ENCODE results near the gene SPACA6. TPM values are rescaled to one million over a fixed set of nuclear protein-coding genes. Genes with fewer than 3 reads are reported as not detected.
A peak's percentile ranks its signal among the peaks of the same experiment; 100 is the strongest.

Gene SPACA6
- total and polyA plus RNA-seq, 9 donors = 6.4 to 93.2 (median 45.2) TPM

DNA sequence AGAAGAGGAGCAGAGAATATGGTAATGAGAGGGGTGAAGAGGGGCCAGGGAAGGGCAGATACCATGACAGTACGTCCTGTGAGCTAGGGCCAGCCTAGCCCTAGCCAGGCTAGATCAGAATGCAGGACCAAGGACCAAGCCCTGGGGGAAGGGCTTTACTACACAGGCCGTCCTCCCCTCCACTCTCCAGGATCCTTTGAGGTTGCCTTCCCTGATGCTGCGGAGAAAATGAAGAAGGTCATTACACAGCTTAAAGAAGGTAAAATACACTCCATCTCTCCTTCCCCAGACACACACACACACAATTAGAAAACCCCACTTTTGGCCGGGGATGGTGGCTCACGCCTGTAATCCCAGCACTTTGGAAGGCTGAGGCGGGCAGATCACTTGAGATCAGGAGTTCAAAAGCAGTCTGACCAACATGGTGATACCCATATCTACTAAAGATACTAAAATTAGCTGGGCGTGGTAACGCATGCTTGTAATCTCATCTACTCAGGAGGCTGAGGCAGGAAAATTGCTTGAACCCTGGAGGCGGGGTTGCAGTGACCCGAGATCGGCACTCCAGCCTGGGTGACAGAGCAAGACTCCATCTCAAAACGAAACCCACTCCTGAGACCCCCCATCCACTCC, 8.5 kb downstream of the SPACA6 start:
- WGBS, 3 donors = 75 to 83% (median 81%) methylated on average over 12 of the region's 12 CpGs
- H3K27ac ChIP-seq = peak overlapping the region; percentile 33 to 94
- no peaks in the 10 kb centered on the region for H3K27me3 ChIP-seq
- H3K9me3 ChIP-seq = no peaks in the 10 kb centered on the region
- no peak overlapping the region for H3K4me3 ChIP-seq
- H3K36me3 ChIP-seq = no peaks in the 10 kb centered on the region
- intact Hi-C loops (cut with DNase I) = loop anchor here in 1 of 4 donors (10.0 kb wide), 1 partner anchor 337 kb away; the partner anchor contains the start of genes CLDND2 and ETFB
- DNase-seq = no peak
- TF ChIP-seq EP300 (IDR thresholded peaks at IDR 0.05) (no peak), POLR2A (IDR thresholded peaks at IDR 0.05) (no peak)
- TF ChIP-seq, protein P1, sequence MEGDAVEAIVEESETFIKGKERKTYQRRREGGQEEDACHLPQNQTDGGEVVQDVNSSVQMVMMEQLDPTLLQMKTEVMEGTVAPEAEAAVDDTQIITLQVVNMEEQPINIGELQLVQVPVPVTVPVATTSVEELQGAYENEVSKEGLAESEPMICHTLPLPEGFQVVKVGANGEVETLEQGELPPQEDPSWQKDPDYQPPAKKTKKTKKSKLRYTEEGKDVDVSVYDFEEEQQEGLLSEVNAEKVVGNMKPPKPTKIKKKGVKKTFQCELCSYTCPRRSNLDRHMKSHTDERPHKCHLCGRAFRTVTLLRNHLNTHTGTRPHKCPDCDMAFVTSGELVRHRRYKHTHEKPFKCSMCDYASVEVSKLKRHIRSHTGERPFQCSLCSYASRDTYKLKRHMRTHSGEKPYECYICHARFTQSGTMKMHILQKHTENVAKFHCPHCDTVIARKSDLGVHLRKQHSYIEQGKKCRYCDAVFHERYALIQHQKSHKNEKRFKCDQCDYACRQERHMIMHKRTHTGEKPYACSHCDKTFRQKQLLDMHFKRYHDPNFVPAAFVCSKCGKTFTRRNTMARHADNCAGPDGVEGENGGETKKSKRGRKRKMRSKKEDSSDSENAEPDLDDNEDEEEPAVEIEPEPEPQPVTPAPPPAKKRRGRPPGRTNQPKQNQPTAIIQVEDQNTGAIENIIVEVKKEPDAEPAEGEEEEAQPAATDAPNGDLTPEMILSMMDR (IDR thresholded peaks at IDR 0.05) = no peak
- H3K4me1 ChIP-seq (ENCODE audit: insufficient read depth) = peaks cover 8% of the 10 kb centered on the region

DNA sequence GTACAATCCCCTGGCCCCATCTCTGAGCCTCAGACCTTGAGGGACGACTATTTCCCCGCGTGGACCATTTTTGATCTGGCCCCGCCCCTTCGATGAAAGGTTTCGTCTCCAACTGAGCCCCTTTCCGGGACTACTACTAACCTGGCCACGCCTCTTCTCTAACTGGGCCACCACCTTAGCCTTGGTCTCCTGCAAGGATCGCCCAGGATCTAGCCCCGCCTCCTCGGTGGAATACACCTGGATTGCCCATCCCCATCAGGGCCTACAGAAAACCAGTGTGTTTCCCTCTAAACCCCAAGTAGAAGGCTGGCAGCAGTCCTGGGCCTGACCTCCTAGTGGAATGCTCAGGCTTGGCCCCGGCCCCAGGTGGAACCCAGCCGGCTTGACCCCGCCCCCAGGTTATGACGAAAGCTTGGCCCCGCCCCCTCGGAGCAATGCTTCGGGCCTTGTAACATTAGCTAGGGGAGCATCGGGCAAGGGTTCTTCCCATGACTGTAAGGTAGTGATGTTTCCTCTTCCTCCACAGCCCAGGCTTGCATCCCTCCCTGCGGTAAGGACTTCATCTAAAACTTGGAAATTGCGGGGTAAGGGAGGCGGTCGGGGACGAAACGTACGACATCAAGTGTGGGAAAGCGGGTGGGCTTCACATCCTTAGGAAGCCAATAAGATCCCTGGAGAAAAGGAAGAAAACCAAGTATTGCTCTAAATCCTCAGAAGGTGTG, 9.1 kb downstream of the SPACA6 start:
- intact Hi-C loops (cut with DNase I) = loop anchor here in 1 of 4 donors (10.0 kb wide), 1 partner anchor 337 kb away; the partner anchor contains the start of genes CLDND2 and ETFB
- H3K4me1 ChIP-seq (ENCODE audit: insufficient read depth) = peaks cover 8% of the 10 kb centered on the region
- H3K27me3 ChIP-seq = no peaks in the 10 kb centered on the region
- no peaks in the 10 kb centered on the region for H3K9me3 ChIP-seq
- no peaks in the 10 kb centered on the region for H3K36me3 ChIP-seq
- H3K4me3 ChIP-seq = no peak overlapping the region
- TF ChIP-seq, protein P1 (IDR thresholded peaks at IDR 0.05) = no peak
- TF ChIP-seq POLR2A (IDR thresholded peaks at IDR 0.05) (no peak), EP300 (IDR thresholded peaks at IDR 0.05) (no peak)
- 35 to 48% (median 47%) methylated on average over 27 of the region's 27 CpGs for WGBS, 3 donors
- DNase-seq = peak; percentile 89 to 96 (median 92)
- H3K27ac ChIP-seq = peak overlapping the region; percentile 94 to 96

DNA sequence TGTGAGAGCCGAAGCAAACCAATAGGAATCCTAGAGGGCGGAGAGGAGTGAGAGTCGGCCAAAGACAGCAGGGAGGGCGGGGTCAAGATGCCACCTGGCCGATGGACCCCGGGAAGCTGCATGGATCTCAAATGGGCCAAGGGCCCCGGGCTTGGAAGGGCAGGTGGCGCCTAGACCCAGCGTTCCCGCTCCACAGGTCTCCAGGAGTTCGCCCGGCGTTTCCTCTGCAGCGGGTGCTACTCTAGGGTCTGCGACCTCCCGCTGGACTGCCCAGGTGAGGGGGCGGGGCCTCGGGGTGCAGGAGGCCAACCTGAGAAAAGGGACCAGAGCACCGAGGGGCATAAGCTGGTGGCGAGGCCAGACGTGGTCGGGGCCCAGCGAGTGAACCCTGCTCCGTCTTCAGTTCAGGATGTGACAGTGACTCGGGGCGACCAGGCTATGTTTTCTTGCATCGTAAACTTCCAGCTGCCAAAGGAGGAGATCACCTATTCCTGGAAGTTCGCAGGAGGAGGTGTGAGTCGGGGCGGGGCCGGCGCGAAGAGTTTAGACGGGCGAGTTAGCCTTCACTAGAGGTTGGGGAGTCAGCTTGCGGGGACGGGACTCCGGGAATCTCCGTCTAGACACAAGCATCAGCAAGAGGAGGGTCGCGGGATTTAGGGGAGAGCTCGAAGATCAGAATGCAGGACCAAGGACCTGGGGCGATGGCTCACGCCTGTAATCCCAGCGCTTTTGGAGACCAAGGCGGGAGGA, 9.9 kb downstream of the SPACA6 start:
- Histone ChIP-seq H3K4me1 (ENCODE audit: insufficient read depth) (peaks cover 8% of the 10 kb centered on the region), H3K9me3 (no peaks in the 10 kb centered on the region), H3K27me3 (no peaks in the 10 kb centered on the region), H3K27ac (peak overlapping the region; percentile 94 to 96), H3K36me3 (no peaks in the 10 kb centered on the region), H3K4me3 (no peak overlapping the region)
- peak; percentile 52 to 72 (median 68) for DNase-seq
- TF ChIP-seq, protein P1 (IDR thresholded peaks at IDR 0.05) = no peak
- TF ChIP-seq EP300 (IDR thresholded peaks at IDR 0.05) (no peak), POLR2A (IDR thresholded peaks at IDR 0.05) (no peak)
- intact Hi-C loops (cut with DNase I) = loop anchor here in 1 of 4 donors (10.0 kb wide), 1 partner anchor 338 kb away; the partner anchor contains the start of genes CLDND2 and ETFB
- 54 to 66% (median 65%) methylated on average over 45 to 46 of the region's 46 CpGs for WGBS, 3 donors

Measured in ovary (tissue), 9 donors.